A673 (cell line): Measurements from ENCODE around the gene SLX4IP. TPM values are rescaled to one million over a fixed set of nuclear protein-coding genes. Genes with fewer than 3 reads are reported as not detected.

ENCODE experiments used
- BruUV-seq: library from RNA; stranded (reverse); fragments of 400-500 nt; replicated peaks from 2 replicates; lab custom pipeline; 2021; lab: Mats Ljungman, UMichigan
- CTCF ChIA-PET: fragments of 300-600 bp; sonication (Branson Sonifier 250); formaldehyde crosslinking; loops from one replicate; lab custom pipeline; 2022; ENCODE audit warnings: antibody characterized with exemption; lab: Charles Lee
- POLR2A ChIA-PET: fragments of 300-600 bp; sonication (Branson Sonifier 250); formaldehyde crosslinking; loops from one replicate; lab custom pipeline; 2022; ENCODE audit warnings: antibody characterized with exemption; ENCODE audit not compliant: low non-redundant PET; lab: Charles Lee
- DNase-seq: peaks from one replicate; pipeline ENCODE4 v3.0.0-alpha.2; 2015; ENCODE audit warnings: low spot score
- H3K27ac ChIP-seq: fragments of 200-600 bp; sonication (generic); 2 replicates; pipeline ENCODE4 v1.5.1; 2016; ENCODE audit warnings: mixed run types, low read depth, mild to moderate bottlenecking, mixed read lengths, antibody characterized with exemption, low read length; ENCODE audit not compliant: poor library complexity, severe bottlenecking
- H3K27me3 ChIP-seq: fragments of 200-600 bp; sonication (generic); replicated peaks from 2 replicates; pipeline ENCODE4 v1.6.1; 2017; ENCODE audit warnings: mixed run types, low read depth, mild to moderate bottlenecking, mixed read lengths, antibody characterized with exemption, low read length; ENCODE audit not compliant: insufficient read depth, poor library complexity
- H3K36me3 ChIP-seq: fragments of 200-600 bp; sonication (generic); 2 replicates; pipeline ENCODE4 v1.6.1; 2016; ENCODE audit warnings: mixed run types, mild to moderate bottlenecking, mixed read lengths, antibody characterized with exemption, low read length; ENCODE audit not compliant: insufficient read depth, poor library complexity, severe bottlenecking
- H3K4me1 ChIP-seq: fragments of 200-600 bp; sonication (generic); 2 replicates; pipeline ENCODE4 v1.6.1; 2017; ENCODE audit warnings: mixed run types, mild to moderate bottlenecking, mixed read lengths, antibody characterized with exemption, low read length; ENCODE audit not compliant: insufficient read depth, poor library complexity, severe bottlenecking
- H3K4me3 ChIP-seq: fragments of 200-600 bp; sonication (generic); 2 replicates; pipeline ENCODE4 v1.5.1; 2016; ENCODE audit warnings: low read depth, mixed run types, mild to moderate bottlenecking, mixed read lengths, low read length; ENCODE audit not compliant: poor library complexity, severe bottlenecking
- H3K9me3 ChIP-seq: fragments of 200-600 bp; sonication (generic); 2 replicates; pipeline ENCODE4 v1.6.1; 2016; ENCODE audit warnings: mixed run types, low read depth, mild to moderate bottlenecking, mixed read lengths, antibody characterized with exemption, low read length; ENCODE audit not compliant: poor library complexity, severe bottlenecking
- EZH2 ChIP-seq: fragments of 200-600 bp; sonication (generic); IDR thresholded peaks from 2 replicates; pipeline ENCODE4 v1.6.1; 2017; ENCODE audit warnings: borderline replicate concordance, low read depth, mild to moderate bottlenecking, mixed read lengths, antibody characterized with exemption, low read length; ENCODE audit not compliant: poor library complexity, severe bottlenecking
- intact Hi-C: fragments of 100-400 bp; cut with micrococcal nuclease; formaldehyde crosslinking; loops from one replicate; pipeline ENCODE4 v1.10.0; 2022; ENCODE audit not compliant: unreplicated experiment
- total RNA-seq: library from RNA; stranded (reverse); gene quantifications from 2 replicates; pipeline ENCODE4 v1.2.3, GENCODE V29; 2021
- TF ChIP-seq, protein P1 (sequence below): fragments of 300-800, 200-600 bp; sonication (generic); conservative IDR thresholded peaks from 2 replicates; pipeline ENCODE4 v1.5.1; 2017; ENCODE audit warnings: low read depth, mild to moderate bottlenecking, antibody characterized with exemption, low read length, moderate library complexity, mixed read lengths

Gene SLX4IP
- total RNA-seq, 1 experiment from 2014 or later = 9.8 TPM

- no peak for DNase-seq
- intact Hi-C loops = no loop called here
- no peak overlapping the region for H3K4me3 ChIP-seq
- no peaks in the 10 kb centered on the region for H3K27me3 ChIP-seq
- POLR2A ChIA-PET = no interaction called here
- H3K27ac ChIP-seq = no peak overlapping the region
- TF ChIP-seq, protein P1, sequence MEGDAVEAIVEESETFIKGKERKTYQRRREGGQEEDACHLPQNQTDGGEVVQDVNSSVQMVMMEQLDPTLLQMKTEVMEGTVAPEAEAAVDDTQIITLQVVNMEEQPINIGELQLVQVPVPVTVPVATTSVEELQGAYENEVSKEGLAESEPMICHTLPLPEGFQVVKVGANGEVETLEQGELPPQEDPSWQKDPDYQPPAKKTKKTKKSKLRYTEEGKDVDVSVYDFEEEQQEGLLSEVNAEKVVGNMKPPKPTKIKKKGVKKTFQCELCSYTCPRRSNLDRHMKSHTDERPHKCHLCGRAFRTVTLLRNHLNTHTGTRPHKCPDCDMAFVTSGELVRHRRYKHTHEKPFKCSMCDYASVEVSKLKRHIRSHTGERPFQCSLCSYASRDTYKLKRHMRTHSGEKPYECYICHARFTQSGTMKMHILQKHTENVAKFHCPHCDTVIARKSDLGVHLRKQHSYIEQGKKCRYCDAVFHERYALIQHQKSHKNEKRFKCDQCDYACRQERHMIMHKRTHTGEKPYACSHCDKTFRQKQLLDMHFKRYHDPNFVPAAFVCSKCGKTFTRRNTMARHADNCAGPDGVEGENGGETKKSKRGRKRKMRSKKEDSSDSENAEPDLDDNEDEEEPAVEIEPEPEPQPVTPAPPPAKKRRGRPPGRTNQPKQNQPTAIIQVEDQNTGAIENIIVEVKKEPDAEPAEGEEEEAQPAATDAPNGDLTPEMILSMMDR = no peak
- no peak for TF ChIP-seq EZH2
- no peaks in the 10 kb centered on the region for H3K36me3 ChIP-seq
- H3K4me1 ChIP-seq = peaks cover 3% of the 10 kb centered on the region
- CTCF ChIA-PET = no interaction called here
- H3K9me3 ChIP-seq = no peaks in the 10 kb centered on the region
- no TSS peak for BruUV-seq
Measured at GRCh38 chr20:10631126-10631525, 196.0 kb downstream of the SLX4IP start.

DNA sequence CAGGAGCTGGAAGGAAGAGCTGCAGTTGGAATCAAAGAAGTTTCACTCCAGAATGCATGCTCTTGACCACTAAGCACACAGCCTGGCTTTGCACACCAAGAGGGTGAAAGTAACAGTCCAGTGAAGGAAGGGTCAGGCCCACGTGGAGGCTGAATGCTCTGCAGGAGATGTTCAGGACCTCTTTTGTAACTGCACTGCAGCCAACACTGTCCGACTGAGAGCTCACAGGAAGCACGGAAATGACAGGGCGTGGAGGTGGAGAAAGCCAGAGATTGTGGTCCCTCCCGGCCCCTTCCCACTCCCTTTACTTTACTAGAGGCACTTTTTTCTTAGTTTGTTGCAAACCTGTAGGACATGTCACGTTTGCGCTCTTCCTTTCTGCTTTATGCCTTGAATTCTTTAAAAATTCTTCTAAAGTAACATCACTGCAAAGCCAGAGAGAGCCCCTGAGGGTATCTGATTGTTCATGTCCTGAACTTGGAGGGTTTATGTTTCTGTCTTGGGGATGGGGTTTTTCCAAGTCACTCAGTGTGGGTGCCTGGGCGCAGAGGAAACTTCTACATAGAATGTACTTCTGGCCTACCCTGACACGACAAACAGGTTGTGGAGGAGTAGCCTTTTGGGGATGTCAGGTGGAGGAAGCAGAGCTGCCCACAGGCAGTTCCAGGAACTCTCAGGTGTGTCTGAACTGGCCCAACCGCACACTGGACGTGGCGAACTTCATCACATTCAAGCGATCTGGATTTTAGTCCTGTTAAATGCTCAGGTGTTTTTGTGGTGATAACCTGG, 197.8 kb downstream of the SLX4IP start:
- H3K36me3 ChIP-seq = no peaks in the 10 kb centered on the region
- ChIA-PET CTCF (no interaction called here), POLR2A (no interaction called here)
- H3K27me3 ChIP-seq = no peaks in the 10 kb centered on the region
- intact Hi-C loops = no loop called here
- H3K4me3 ChIP-seq = no peak overlapping the region
- no TSS peak for BruUV-seq
- H3K27ac ChIP-seq = no peak overlapping the region
- TF ChIP-seq, protein P1 = no peak
- no peak for TF ChIP-seq EZH2
- DNase-seq = no peak
- H3K9me3 ChIP-seq = no peaks in the 10 kb centered on the region
- peaks cover 21% of the 10 kb centered on the region for H3K4me1 ChIP-seq

DNA sequence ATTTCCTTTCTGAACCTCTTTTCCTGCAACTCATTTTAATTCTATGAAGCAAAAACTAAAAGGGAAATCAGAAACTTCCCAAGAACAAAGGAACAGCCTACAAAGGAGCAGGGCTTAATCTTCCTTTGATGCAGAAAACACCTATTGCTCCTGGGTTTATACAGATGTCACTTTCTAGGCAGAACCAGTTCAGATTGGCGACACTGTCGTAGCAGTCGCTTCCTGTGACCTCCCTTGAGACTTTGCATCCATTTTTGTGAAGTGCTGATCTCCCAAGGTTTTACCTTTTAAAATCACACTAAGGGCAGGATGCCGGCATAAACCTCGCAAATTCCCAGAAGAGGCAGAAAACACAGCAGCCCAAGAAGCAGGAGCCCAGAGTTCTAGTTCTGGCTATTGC, 198.6 kb downstream of the SLX4IP start:
- Histone ChIP-seq H3K36me3 (peaks cover 7% of the 10 kb centered on the region), H3K27ac (no peak overlapping the region), H3K4me3 (no peak overlapping the region), H3K27me3 (no peaks in the 10 kb centered on the region), H3K4me1 (peaks cover 26% of the 10 kb centered on the region), H3K9me3 (no peaks in the 10 kb centered on the region)
- intact Hi-C loops = no loop called here
- no peak for DNase-seq
- POLR2A ChIA-PET = no interaction called here
- no peak for TF ChIP-seq EZH2
- TF ChIP-seq, protein P1 = no peak
- CTCF ChIA-PET = no interaction called here
- BruUV-seq = no TSS peak
